LNCAP (cell line): ENCODE data around the gene NFS1.

Experiments used
- TF ChIP-seq, protein P1 (sequence below): fragments of 450-650 bp; IDR thresholded peaks from 2 replicates; pipeline ENCODE4 v1.5.1; 2017; ENCODE audit warnings: mild to moderate bottlenecking

NFS1 gene

GRCh38 chr20:35711588-35712209 is 12.5 kb upstream of the NFS1 start:
- TF ChIP-seq, protein P1, sequence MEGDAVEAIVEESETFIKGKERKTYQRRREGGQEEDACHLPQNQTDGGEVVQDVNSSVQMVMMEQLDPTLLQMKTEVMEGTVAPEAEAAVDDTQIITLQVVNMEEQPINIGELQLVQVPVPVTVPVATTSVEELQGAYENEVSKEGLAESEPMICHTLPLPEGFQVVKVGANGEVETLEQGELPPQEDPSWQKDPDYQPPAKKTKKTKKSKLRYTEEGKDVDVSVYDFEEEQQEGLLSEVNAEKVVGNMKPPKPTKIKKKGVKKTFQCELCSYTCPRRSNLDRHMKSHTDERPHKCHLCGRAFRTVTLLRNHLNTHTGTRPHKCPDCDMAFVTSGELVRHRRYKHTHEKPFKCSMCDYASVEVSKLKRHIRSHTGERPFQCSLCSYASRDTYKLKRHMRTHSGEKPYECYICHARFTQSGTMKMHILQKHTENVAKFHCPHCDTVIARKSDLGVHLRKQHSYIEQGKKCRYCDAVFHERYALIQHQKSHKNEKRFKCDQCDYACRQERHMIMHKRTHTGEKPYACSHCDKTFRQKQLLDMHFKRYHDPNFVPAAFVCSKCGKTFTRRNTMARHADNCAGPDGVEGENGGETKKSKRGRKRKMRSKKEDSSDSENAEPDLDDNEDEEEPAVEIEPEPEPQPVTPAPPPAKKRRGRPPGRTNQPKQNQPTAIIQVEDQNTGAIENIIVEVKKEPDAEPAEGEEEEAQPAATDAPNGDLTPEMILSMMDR, result no peak

- TF ChIP-seq, protein P1, result no peak
Observed at GRCh38 chr20:35710884-35711587, 11.9 kb upstream of the NFS1 start.

GRCh38 chr20:35710039-35710438 is 10.9 kb upstream of the NFS1 start:
- TF ChIP-seq, protein P1, result no peak

DNA sequence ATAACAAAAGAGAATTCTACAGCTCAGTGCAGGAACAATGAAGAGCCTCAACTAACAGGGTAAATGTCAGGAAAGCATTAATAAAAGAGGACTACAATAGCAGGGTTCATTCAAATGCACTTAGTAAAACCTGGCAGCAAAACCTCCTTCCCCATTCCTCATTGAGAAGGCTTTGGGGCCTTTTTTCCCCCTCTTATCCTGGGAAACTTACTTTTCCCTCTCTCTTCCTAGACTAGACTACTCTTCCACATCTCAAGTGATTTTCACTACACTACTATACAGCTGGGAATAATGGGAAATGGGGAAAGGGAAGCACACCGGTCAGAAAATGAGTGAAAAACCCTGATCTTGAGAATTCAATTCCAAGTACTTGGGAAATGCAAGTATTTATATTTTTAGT is 10.1 kb upstream of the NFS1 start:
- TF ChIP-seq, protein P1, result no peak

GRCh38 chr20:35708502-35708901 is 9.3 kb upstream of the NFS1 start:
- TF ChIP-seq, protein P1, result no peak

GRCh38 chr20:35704514-35705261 is 5.5 kb upstream of the NFS1 start:
- TF ChIP-seq, protein P1, result no peak

GRCh38 chr20:35702824-35703695 is 3.9 kb upstream of the NFS1 start:
- TF ChIP-seq, protein P1, result no peak
